DLD1 (cell line): ENCODE measurements around the gene TMEM140.
"Not testable (repeated sequence)": the region's sequence is repeated elsewhere in the genome, so short reads cannot be mapped to it uniquely, and the experiment has no call there.

Source experiments
- in situ Hi-C: cut with HindIII; loops from 2 replicates; pipeline ENCODE4 v1.10.0; 2017; ENCODE audit warnings: low sequenced_read_pairs

The TMEM140 gene

DNA sequence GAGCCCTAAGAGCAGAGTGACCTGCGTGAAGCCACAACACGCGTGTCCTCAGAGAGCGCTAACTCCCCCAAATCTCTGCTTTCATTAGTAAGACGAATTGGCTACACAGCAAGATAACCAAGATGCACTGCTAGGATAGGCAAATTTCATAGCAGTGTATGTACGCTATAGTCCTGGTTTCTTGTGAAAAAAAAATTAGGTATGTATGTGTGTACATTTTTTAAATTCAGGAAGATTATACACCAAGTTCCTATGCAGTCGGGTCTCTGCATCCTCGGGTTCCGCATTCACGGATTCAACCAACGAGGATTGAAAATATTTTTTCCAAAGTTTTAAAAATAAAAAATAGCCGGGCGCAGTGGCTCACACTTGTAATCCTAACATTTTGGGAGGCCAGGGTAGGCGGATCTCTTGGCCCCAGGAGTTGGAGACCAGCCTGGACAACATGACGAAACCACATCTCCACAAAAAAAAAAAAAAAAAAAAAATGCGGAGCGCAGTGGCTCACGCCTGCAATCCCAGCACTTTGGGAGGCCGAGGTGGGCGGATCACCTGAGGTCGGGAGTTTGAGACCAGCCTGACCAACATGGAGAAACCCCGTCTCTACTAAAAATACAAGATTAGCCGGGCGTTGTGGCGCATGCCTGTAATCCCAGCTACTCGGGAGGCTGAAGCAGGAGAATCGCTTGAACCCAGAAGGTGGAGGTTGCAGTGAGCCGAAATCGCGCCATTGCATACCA is 64.2 kb downstream of the TMEM140 start:
- in situ Hi-C loops, result not testable (repeated sequence)

DNA sequence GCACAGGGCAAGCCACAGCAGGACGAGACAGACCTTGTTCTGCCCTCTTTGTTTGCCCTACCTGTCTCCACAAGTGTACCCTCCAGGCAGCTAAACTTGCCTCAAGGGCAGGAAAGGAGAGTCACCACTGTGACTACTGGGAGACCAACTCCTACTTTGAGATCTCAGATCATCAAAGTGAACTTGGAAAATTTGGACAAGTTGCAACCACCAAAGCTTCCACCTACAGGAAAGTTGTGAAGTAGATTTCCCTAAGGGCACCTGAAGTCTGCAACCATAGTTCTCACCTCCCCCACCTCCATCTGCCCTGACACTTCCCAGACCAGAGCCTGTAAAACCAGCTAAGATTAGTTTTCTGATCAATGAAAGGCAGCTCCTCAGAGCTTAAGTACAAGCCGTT is 66.0 kb downstream of the TMEM140 start:
- in situ Hi-C loops, result no loop called here

DNA sequence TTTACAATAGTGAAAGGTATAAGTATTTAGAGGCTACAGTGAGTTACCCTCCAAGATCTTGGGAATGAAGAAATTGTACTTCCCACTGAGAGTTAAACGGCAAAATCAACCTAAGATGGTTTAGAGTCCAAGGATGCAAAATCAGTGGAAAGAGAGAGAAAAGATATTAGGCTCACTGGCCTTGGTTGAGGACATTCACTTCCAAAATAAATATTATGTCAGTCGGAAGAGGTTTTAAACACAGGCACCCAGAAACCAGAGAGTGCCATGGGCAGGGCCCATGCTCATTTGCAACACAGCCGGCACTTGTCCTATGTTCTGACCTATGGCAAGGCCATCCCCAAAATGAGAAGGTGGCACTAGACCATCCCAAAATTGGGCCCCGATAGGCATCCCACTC is 67.3 kb downstream of the TMEM140 start:
- in situ Hi-C loops, result no loop called here

DNA sequence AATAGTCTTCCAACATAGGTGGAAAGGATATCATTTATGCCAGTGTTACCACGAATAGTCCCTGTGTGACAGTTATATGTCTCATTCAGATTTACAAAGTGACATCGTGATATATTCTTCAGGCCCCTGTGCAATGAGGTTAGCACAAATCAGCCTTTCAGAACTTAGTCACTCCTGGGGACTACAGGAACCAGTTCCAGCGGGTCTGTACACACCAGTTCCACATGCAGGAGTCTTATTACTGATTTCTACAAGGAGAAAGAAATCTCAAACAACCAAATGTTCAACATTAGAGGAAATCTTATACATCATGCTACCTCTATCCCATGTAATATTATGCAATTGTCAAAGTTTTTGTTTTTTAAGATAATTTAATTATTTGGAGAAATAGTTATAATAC is 67.8 kb downstream of the TMEM140 start:
- in situ Hi-C loops, result no loop called here
